HEK293T (cell line): Measurements from ENCODE around the gene RPTOR.

Experiments used
- ARNT ChIP-seq: fragments of 450-650 bp; IDR thresholded peaks from 2 replicates; pipeline ENCODE4 v1.6.1; 2017; ENCODE audit warnings: mild to moderate bottlenecking
- BHLHE40 ChIP-seq: fragments of 450-650 bp; IDR thresholded peaks from 2 replicates; pipeline ENCODE4 v1.6.1; 2016; ENCODE audit warnings: mild to moderate bottlenecking, moderate library complexity, borderline replicate concordance
- FOXA1 ChIP-seq: fragments of 450-650 bp; IDR thresholded peaks from 2 replicates; pipeline ENCODE4 v1.6.1; 2016; ENCODE audit warnings: mild to moderate bottlenecking
- FOXM1 ChIP-seq: fragments of 450-650 bp; IDR thresholded peaks from 2 replicates; pipeline ENCODE4 v1.6.1; 2017; ENCODE audit warnings: mild to moderate bottlenecking, borderline replicate concordance
- L3MBTL2 ChIP-seq: fragments of 450-650 bp; conservative IDR thresholded peaks from 2 replicates; pipeline ENCODE4 v1.6.1; 2016; ENCODE audit warnings: mild to moderate bottlenecking
- LEF1 ChIP-seq: fragments of 450-650 bp; IDR thresholded peaks from 2 replicates; pipeline ENCODE4 v1.6.1; 2017; ENCODE audit warnings: mild to moderate bottlenecking, borderline replicate concordance
- NFRKB ChIP-seq: fragments of 450-650 bp; IDR thresholded peaks from 2 replicates; pipeline ENCODE4 v1.6.1; 2016; ENCODE audit warnings: mild to moderate bottlenecking, moderate library complexity
- PKNOX1 ChIP-seq: fragments of 450-650 bp; IDR thresholded peaks from 2 replicates; pipeline ENCODE4 v1.6.1; 2016
- SP1 ChIP-seq: fragments of 450-650 bp; IDR thresholded peaks from 2 replicates; pipeline ENCODE4 v1.6.1; 2017
- SUZ12 ChIP-seq: fragments of 450-650 bp; IDR thresholded peaks from 2 replicates; pipeline ENCODE4 v1.6.1; 2016; ENCODE audit warnings: mild to moderate bottlenecking
- TARDBP ChIP-seq: fragments of 450-650 bp; IDR thresholded peaks from 2 replicates; pipeline ENCODE4 v1.6.1; 2016
- ZNF384 ChIP-seq: fragments of 450-650 bp; IDR thresholded peaks from 2 replicates; pipeline ENCODE4 v1.6.1; 2016

- TF ChIP-seq BHLHE40 (no peak), SP1 (no peak), FOXM1 (no peak), PKNOX1 (no peak), SUZ12 (no peak), FOXA1 (no peak), L3MBTL2 (no peak), LEF1 (no peak), TARDBP (no peak), ZNF384 (no peak), ARNT (no peak), NFRKB (no peak)
Observed at GRCh38 chr17:80839511-80839941, 294.9 kb downstream of the RPTOR start.
